HG03135 (cell line): ENCODE results near the gene UCN.
"Not testable (repeated sequence)": the region's sequence is repeated elsewhere in the genome, so short reads cannot be mapped to it uniquely, and the experiment has no call there.

ENCODE experiments used
- ATAC-seq: cut with Tn5 transposase; IDR thresholded peaks from one replicate; pipeline ENCODE4 v1.9.1; 2021; ENCODE audit warnings: mild to moderate bottlenecking, moderate library complexity; ENCODE audit not compliant: unreplicated experiment

UCN gene

GRCh38 chr2:27308359-27308881 is at the start of gene UCN:
Gene UCN (minus strand): TSS chr2:27308445. CDS start chr2:27307895, 550 bp downstream.
- no peak for ATAC-seq

GRCh38 chr2:27356382-27357181 is 48.3 kb upstream of the UCN start, which contains the start of gene GTF3C2:
Gene GTF3C2 (minus strand): TSS chr2:27356764. CDS start chr2:27343554, 13,210 bp downstream.
- ATAC-seq = peak; percentile 85

GRCh38 chr2:27356056-27356381 is 47.8 kb upstream of the UCN start:
- peak; percentile 42 for ATAC-seq

GRCh38 chr2:27354597-27354927 is 46.3 kb upstream of the UCN start:
- ATAC-seq = no peak

- no peak for ATAC-seq
These were observed 45.7 kb upstream of the UCN start for GRCh38 chr2:27353762-27354596.

- ATAC-seq = not testable (repeated sequence)
These were observed 45.1 kb upstream of the UCN start for GRCh38 chr2:27353386-27353761.

GRCh38 chr2:27351802-27352598 is 43.8 kb upstream of the UCN start:
- ATAC-seq = no peak

- ATAC-seq = no peak
These were observed 42.0 kb upstream of the UCN start for GRCh38 chr2:27350106-27350693.

- no peak for ATAC-seq
These were observed 39.4 kb upstream of the UCN start for GRCh38 chr2:27347641-27348040.

GRCh38 chr2:27336173-27336572 is 27.9 kb upstream of the UCN start:
- ATAC-seq = no peak

- ATAC-seq = no peak
These were observed 27.1 kb upstream of the UCN start for GRCh38 chr2:27335311-27335710.

GRCh38 chr2:27324720-27325119 is 16.5 kb upstream of the UCN start:
- no peak for ATAC-seq

- ATAC-seq = no peak
These were observed 15.5 kb upstream of the UCN start for GRCh38 chr2:27323596-27324285.

- ATAC-seq = peak; percentile 79
These were observed 14.7 kb upstream of the UCN start, which contains the start of gene MPV17 for GRCh38 chr2:27322766-27323595. Gene MPV17 (minus strand): TSS chr2:27323097. CDS start chr2:27322517, 580 bp downstream.

GRCh38 chr2:27322301-27322765 is 14.1 kb upstream of the UCN start:
- ATAC-seq = peak; percentile 20

- no peak for ATAC-seq
These were observed 12.8 kb upstream of the UCN start for GRCh38 chr2:27320958-27321543.

GRCh38 chr2:27319839-27320238 is 11.6 kb upstream of the UCN start:
- ATAC-seq = not testable (repeated sequence)

- ATAC-seq = no peak
These were observed 8.6 kb upstream of the UCN start for GRCh38 chr2:27316655-27317412.
